Amniotic stem cell (primary cell): Measurements from ENCODE around the gene MPC1.
"Not testable (repeated sequence)": the region's sequence is repeated elsewhere in the genome, so short reads cannot be mapped to it uniquely, and the experiment has no call there.

Experiments
- DNase-seq: peaks from one replicate; lab custom pipeline; 2025; lab: John Stamatoyannopoulos, UW

MPC1 gene

DNA sequence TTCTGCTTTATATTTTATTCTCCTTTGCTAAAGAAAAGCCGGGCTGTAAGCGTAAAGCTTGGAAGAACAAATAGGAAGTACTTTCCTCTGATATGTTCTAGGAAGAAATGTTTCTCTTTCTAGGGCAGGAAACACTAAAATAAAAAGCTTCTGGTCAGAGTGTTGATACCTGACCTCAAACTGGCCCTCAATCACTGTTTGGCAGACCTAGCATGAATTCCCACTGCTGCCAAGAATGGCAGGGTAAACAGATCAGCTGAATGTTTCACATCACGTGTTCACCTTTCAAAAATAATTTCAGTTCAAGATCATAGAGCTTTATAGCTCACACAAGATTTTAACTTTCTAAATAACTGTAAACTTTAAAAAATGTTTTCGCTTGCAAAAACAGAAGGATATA, 2.9 kb downstream of the MPC1 start:
- DNase-seq, result no peak

DNA sequence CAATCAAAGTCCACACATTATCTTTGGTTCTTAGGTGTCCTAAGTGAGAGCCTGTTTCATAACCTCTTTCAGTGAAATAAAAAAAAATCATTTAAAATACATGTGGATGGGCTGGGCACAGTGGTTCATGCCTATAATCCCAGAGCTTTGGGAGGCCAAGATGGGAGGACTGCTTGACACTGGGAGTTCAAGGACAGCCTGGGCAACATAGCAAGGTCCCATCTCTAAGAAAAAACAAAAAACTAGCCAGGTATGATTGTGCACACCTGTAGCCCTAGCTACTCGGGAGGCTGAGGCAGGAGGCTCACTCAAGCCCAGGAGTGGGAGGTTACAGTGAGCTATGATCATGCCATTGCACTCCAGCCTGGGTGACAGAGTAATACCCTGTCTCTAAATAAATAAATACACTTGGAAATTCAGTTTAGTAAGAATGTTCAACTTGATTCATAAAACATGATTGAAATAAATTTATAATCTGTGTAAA, 3.6 kb downstream of the MPC1 start:
- DNase-seq, result no peak

DNA sequence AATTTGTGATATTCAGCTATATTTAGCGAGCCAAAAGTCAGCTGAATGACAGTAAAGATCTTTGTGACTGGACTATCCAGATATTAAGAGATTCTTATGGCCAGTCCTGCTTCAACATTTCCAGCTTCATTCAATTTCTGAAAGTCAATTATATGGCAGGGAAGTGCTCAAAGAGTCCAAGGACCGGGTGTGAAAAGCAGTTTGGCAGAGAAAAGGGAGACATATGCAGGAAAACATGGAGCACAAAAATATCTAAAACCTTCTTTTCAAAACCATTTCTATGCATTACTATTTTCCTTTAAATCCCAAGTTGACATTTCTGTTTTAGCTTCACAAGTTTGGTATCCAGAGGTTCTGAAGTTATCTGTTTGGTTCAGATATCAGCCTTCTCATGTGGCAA, 5.0 kb downstream of the MPC1 start:
- no peak for DNase-seq

DNA sequence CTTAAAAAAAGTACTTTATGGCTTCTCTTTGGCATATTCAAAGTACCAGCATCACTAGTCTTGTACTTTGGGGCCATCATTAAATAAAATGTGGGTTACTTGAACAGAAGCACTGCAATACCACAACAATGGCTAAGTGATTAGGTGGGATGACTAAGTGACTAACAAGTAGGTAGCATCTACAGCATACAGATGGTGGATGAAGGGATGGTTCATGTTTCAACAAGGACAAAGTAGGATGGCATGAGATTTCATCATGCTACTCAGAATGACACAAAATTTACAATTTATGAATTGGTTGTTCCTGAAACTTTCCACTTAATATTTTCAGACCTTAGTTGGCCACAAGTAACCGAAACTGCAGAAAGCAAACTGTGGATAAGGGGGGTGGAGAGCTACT, 7.7 kb downstream of the MPC1 start:
- DNase-seq, result no peak

DNA sequence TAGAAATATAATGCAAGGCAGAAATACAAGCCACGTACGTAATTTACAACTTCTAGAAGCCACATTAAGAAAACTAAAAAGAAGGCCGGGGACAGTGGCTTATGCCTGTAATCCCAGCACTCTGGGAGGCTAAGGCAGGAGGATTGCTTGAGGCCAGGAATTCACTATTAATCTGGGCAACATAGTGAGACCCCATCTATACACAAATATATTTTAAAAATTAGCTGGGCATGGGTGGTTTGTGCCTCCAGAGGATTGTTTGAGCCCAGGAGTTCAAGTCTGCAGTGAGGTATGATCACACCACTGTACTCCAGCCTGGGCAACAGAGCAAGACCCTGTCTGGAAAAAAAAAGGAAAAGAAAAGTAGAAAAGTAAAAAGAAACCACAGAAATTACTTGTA, 12.3 kb downstream of the MPC1 start:
- DNase-seq, result no peak

DNA sequence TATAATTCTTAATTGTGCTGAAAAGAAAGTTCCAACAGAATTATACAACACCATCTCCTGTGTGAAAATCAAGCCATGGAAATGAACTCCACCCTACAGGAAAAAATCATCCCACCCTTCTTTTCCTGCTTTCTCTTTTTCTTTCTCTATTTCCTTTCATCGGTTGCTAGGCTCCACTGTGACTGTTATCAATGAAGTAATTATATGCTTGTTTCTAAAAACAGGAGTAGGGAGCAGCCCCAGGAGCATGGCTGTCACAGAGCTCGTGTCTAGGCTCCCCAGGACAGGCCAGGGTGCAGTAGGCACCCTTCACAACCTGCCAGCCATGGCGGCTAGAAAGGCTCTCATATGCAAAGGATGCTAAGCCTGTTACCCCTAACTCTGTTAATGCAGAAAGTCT, 13.0 kb downstream of the MPC1 start:
- no peak for DNase-seq

DNA sequence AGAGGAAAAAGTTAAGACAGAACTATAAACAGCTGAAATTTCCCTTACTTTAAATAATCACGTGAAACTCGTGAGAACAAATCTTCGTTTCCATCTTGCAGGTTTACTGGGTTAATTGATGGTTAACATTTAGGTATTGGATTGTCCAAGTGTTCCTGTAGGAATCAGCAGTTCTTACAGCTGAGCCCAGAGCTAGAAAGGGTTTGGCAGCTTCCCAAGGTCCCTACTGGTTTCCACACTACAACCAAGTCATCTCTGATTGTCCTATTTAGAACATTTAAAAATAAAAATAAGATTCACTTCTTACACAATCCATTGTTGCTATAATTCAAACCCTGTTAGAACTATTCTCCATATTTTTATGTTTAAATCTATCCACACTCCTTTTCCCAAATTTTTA, 15.8 kb downstream of the MPC1 start:
- DNase-seq, result no peak

DNA sequence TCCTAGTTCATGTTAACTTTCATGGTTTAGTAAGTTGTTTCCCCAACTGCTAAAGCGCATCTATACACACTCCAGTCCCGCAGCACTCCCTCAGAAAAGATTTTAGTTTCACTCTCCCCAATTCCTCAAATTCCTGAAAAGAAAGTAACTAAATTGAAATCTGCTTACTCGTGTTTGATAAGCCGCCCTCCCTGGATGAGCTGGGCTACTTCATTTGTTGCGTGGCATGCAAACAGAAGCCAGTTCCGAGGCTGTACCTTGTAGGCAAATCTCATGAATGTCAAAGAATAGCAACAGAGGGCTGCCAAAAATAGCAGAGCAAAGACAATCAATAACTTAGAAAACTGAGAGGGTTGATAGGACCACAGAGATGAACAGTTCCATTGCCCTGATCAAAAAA, 16.9 kb downstream of the MPC1 start:
- no peak for DNase-seq

DNA sequence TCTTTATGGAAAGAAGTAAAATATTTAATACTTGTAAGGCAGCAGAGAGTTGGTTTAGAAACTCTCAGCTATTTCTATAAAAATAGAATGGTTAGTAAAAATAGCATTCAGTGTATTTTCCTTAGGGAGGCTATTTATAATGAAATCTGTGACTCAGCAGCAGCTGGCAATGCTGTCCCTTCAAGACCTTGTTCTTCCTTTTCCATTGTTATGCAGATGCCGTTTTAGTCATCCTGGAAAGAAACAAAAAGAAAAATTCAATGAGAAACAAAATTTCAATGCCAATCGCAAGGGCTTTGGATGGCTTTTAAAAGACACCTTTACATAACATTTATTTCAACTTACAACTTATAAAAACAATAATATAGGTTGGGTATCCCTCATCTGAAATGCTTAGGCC, 17.5 kb downstream of the MPC1 start:
- no peak for DNase-seq

DNA sequence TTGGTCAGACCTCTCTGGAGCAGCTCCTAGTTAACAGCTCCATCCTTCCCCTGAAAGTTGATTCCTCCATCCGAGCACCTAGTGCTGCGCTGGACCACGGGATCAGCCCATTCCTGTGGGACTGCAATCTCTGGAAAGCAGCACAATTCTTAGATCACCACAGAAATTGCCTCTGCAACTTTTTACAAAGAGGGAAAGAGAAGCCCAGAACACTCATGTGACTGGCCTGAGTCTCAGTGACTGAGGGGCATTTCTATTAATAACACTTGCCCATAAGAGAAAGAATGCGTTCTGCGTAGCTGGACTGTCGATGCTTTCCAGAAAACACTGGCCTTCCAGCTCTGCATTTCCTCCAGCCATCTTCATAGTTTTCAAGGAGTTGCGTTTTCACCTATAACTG, 18.3 kb downstream of the MPC1 start:
- DNase-seq, result no peak

DNA sequence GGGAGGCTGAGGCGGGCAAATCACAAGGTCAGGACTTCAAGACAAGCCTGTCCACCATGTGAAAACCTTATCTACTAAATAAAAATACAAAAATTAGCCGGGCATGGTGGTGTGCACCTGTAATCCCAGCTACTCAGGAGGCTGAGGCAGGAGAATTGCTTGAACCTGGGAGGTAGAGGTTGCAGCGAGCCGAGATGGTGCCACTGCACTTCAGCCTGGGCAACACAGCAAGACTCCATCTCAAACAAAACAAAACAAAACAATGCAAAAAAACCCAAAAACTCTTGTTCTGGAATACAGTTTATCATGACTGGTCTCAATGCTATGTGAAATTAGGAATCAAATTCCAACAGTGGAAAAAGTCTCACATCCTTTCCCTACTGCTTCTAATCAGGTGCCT, 20.3 kb downstream of the MPC1 start:
- not testable (repeated sequence) for DNase-seq

DNA sequence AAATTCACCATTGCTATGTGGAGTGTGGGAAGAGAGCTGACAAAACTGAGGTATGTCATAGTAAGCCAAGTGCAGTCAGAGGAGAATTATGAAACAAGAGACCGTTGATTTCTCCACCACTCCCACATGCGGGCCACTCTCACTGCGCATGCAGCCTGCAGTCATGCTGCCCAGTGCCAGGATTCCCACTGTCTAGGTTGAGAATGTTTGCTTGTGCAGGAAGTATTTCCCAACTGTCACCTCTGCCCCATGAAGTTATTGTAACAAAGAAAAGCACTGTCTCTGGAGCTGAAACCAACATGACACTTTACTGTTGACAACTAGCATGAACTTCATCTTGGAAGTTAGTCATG, 21.7 kb downstream of the MPC1 start:
- no peak for DNase-seq

DNA sequence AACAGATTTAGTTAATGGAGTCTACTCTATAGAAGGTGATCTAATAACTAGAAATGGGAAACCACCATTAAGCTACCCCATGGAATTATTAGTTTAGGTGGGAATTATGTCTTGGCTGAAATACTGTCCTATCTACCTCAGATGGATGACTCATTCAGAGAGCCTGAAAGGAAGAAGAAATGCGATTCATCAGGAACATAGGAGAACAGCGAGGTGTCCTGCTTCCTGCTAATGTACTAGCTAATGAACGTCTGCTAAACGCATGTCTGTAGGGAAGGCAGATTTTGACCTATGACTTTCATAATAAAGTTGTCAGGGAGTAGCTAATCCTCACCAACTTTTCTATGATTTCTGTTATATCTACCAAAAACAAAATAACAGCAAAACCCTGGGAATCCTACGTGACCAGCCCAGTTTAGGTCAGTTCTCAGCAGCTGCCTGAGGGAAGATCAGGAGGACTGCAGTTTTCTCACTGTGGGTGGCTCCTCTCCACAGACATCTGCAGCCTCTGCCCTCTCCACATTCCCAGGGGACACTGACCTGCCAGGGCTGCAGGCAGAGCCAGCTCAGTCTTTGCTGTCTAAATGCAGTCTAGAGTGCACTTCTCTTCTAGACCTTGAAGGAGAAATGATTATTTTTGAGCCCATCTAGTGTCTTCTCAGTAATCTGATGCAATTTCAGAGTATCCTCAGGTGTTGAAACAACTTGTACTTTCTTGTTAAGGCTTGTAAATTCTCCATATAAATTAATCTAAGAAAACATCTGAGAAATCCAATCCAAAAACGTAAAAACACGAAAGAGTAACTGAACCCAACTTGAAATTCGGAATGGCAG, 22.3 kb downstream of the MPC1 start:
- no peak for DNase-seq

DNA sequence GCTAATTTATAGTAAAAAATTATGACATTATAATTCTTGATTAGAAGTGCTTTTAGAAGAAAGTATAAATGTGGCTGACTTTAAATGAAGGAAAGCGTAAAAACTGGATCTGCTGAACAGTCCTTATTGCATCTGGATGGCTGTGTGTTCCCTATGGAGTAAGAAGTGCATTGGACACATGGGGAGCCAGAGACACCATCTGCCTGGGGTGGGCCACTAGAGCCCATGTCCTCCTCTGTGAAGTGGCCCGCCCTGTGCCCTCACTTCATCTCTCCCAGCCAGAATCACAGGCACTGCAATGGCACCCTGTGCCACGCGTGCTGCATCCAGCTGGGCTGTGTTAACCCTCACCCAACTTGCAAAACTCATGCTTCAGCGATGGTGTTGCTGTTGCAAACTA, 27.2 kb downstream of the MPC1 start:
- DNase-seq, result no peak

DNA sequence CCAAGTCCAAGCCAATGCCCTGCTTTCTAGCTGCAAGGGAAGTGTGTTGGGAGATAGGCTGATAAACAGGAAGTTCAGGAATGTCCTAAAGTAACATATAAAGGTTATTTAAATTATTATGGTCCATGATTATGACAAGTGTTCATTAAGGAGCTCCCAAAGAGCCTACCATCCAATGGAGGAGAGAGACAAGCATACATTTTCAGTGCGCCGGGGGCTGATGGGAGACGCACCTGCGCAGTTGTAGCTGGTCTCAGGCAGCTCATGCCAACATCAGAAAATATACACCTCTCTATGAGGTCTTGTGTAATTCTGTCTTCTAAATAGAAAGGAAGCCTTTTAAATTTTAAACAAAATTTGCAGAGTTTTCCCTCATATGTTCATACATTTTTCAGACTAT, 27.8 kb downstream of the MPC1 start:
- DNase-seq, result no peak

DNA sequence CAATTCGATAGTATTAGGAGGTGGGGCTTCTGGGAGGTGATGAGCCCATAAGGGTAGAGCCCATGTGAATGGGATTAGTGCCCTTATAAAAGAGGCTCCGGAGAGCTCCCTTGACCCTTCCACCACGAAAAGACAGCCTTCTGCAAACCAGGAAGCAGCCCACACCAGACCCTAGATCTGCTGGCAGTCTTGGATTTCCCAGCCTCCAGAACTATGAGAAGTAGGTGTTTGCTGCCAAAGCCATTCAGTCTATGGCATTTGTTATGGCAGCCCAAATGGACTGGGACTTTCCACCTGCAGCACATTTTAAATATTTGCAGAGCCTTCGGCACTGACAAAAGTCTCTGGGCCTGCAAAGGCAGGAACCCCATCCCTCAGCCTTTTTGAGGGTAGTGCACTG, 28.6 kb downstream of the MPC1 start:
- DNase-seq, result no peak

DNA sequence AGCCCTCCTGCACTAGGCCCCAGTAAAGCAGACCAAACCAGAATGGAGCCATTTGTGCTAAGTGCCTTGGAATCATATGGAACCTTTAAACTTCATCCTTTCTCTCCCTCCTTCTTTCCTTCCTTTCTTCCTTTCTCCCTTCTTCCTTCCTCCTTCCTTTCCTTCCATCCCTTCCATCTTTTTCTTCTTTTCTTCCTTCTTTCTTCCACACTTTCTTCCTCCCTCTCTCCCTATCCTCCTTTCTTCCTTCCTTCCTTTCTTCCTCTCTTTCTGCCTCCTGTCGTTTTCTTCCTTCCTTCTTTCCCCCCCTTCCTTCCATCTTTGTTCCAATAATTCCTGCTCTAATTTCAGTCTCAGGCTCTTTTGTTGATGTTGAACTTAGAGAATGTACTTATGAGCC, 29.2 kb downstream of the MPC1 start:
- DNase-seq, result no peak

DNA sequence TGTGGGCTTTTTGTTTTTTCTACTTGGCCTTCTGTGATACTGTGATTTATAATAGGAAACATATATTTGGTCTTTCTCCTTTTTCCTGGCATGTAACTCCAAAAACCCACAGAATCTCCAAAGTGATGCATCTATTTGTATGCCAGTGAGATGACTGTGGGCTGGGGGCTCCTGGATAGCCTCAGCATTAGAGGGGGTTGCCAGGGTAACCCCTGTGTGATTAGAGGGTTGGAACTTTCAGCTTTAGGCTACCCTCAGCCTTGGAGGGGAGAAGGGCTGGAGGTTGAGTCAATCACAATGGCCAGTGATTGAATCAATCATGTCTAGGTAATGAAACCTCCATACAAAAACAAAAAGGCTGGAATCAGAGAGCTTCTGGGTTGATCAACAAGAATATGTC, 29.8 kb downstream of the MPC1 start:
- no peak for DNase-seq

DNA sequence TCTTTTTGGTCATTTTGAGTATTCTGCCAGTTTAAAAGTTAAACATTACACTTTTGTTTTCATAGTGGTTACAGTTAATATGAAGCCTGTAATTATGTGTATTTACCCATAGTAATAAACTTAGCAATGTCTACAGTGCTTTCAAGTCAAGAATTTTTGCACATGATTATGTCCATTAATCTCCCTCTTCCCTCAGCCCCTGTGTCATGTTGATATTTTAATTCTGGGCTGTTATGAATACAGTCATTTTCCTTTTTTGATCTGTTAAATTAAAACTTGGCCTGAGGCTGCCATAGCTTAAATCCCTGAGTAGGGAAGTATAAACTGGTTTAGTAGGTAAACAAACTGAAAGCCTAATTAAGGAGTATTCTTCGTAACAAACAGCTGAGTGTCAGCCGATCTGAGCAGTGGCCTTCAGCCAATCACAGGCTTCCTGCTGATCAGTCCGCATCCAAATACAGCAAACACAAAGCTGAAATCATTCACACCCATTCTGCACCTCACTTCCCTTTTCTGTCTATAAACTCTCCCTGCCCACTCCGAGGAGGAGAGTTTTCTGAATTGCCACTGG, 30.9 kb downstream of the MPC1 start:
- DNase-seq, result no peak

DNA sequence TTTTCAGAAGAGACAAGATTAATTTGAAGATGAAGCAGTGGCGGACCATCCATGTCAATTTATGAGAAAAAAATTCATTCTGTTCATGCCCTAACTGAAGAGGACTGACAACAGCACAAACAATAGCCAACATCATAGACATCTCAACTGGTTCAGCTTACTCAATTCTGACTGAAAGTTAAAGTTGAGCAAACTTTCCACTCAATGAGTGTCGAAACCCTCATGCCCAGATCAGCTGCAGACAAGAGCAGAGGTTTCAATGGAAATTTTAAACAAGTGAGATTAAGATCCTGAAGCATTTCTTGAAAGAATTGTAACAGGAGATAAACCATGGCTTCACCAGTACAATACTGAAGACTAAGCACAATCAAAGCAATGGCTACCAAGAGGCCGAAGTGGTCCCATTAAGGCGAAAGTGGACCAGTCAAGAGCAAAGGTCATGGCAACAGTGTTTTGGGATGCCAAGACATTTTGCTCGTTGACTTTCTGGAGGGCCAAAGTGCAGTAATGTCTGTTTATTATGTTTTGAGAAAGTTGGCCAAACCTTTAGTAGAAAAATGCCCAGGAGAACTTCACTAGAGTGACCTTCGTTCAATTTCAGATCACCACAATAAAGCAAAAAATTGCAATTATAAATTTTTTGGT, 34.3 kb downstream of the MPC1 start:
- no peak for DNase-seq

DNA sequence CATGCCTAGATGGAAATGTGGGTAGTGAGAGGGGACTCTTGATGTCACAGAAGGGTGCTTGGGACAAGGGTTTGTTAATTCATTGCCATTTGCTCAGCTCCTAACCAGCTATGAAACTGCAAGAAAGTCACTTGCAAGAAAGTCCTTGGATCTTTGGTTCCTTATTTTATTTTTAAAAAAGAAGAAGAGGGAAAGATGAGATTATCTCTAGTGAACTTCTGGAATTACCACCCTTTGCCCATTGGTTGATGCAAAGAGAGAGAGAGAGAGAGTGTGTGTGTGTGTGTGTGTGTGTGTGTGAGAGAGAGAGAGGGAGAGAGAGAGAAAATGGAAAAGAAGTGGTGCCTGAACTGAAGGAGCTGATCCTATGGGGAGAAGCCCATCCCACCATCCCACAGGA, 35.8 kb downstream of the MPC1 start:
- DNase-seq, result no peak

DNA sequence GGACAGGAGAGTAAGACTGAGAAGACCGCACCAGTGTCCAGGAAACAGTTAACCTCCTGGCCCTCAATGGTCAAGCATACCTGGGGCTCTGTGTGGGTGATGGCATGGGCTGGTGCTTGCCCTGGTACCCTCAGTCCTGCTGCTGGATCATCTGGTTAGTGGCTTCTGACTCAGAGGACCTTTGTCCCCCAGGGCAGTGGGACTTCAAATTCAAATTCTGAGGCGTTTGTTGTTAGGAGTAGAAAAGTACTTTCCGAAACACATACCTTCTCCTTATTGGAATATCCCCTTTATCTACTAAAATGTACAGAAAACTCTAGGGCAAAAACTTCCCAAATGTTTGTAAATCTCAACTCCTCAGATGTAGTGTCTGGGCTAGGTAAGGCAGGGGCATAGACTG, 36.3 kb downstream of the MPC1 start:
- no peak for DNase-seq

DNA sequence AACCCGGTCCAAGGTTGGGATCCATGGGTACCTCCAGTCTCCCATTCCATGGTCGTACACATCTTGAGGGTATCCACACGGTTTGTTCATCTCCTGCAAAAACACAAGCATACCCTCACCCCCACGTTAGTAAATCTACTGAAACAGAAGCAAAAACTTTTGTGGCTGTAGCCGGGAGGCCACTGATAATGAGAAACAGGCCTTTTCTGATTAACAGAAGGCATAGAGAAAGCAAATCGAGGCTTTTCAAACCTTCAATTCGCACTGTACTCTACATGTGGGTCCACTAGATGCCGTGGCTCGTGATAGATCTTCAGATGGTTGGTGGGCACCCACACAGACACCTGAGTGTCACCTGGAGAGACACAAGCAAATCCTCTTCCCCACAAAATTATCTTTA, 37.1 kb downstream of the MPC1 start:
- not testable (repeated sequence) for DNase-seq

DNA sequence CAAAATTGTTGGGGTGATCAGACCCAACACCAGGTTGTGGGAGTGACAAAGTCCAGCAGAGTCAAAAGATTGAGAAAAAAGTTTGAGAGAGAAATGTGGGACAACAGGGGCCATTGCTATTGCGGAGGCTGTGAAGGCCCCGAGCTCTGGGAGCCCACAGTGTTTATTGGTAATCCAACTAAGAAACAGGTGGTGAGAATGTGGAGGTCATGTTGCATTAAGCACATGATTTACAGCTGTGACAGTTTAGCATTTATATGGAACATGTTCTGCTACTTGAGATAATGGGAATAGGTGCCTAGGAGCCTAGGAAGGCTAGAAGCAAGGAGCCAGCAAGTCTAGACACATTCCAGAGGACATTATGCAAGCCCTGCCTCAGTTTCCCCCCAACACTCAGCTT, 37.8 kb downstream of the MPC1 start:
- not testable (repeated sequence) for DNase-seq
